H9 (cell line): ENCODE results near the gene DCAF6. TPM values are rescaled to one million over a fixed set of nuclear protein-coding genes. Genes with fewer than 3 reads are reported as not detected.

Experiments
- DNase-seq: peaks from one replicate; pipeline ENCODE4 v3.0.0-alpha.2; 2017
- H2AFZ ChIP-seq: one replicate; pipeline ENCODE4 v1.6.1; 2013; ENCODE audit warnings: mild to moderate bottlenecking, low read length, control low read depth, moderate library complexity
- H2AK5ac ChIP-seq: 2 replicates; pipeline ENCODE4 v1.6.1; 2013; ENCODE audit warnings: low read length, control low read depth, mixed read lengths; ENCODE audit not compliant: insufficient read length
- H2BK120ac ChIP-seq: one replicate; pipeline ENCODE4 v1.6.1; 2013; ENCODE audit warnings: low read depth, mild to moderate bottlenecking, low read length, control low read depth, inconsistent platforms; ENCODE audit not compliant: poor library complexity, severe bottlenecking
- H2BK12ac ChIP-seq: 2 replicates; pipeline ENCODE4 v1.6.1; 2013; ENCODE audit warnings: low read length, control low read depth, mixed read lengths, low read depth; ENCODE audit not compliant: insufficient read length
- H2BK15ac ChIP-seq: 2 replicates; pipeline ENCODE4 v1.6.1; 2013; ENCODE audit warnings: low read depth, low read length, control low read depth
- H2BK20ac ChIP-seq: one replicate; pipeline ENCODE4 v1.6.1; 2013; ENCODE audit warnings: low read depth, mild to moderate bottlenecking, low read length, control low read depth, inconsistent platforms; ENCODE audit not compliant: poor library complexity, severe bottlenecking
- H2BK5ac ChIP-seq: 2 replicates; pipeline ENCODE4 v1.6.1; 2013; ENCODE audit warnings: low read length, control low read depth, mixed read lengths; ENCODE audit not compliant: insufficient read length
- H3K14ac ChIP-seq: 2 replicates; pipeline ENCODE4 v1.6.1; 2013; ENCODE audit warnings: low read length, control low read depth; ENCODE audit not compliant: insufficient read depth
- H3K18ac ChIP-seq: 2 replicates; pipeline ENCODE4 v1.6.1; 2013; ENCODE audit warnings: low read depth, mild to moderate bottlenecking, mixed read lengths, low read length, control low read depth; ENCODE audit not compliant: insufficient read length
- H3K23ac ChIP-seq: 2 replicates; pipeline ENCODE4 v1.6.1; 2013; ENCODE audit warnings: low read length, control low read depth, mixed read lengths, low read depth; ENCODE audit not compliant: insufficient read length
- H3K23me2 ChIP-seq: 2 replicates; pipeline ENCODE4 v1.6.1; 2013; ENCODE audit warnings: low read depth, mild to moderate bottlenecking, mixed read lengths, low read length, control low read depth; ENCODE audit not compliant: insufficient read length, poor library complexity, severe bottlenecking
- H3K27ac ChIP-seq: 2 replicates; pipeline ENCODE4 v1.5.1; 2013; ENCODE audit warnings: low read length, control low read depth, mixed read lengths, low read depth; ENCODE audit not compliant: insufficient read length
- H3K27me3 ChIP-seq: 2 replicates; pipeline ENCODE4 v1.6.1; 2013; ENCODE audit warnings: low read length, control low read depth, inconsistent platforms; ENCODE audit not compliant: insufficient read depth
- H3K4ac ChIP-seq: 2 replicates; pipeline ENCODE4 v1.6.1; 2013; ENCODE audit warnings: low read depth, mild to moderate bottlenecking, control low read depth, inconsistent platforms, low read length, moderate library complexity
- H3K4me1 ChIP-seq: 2 replicates; pipeline ENCODE4 v1.6.1; 2013; ENCODE audit warnings: low read length, control low read depth, inconsistent platforms; ENCODE audit not compliant: insufficient read depth
- H3K4me2 ChIP-seq: 2 replicates; pipeline ENCODE4 v1.6.1; 2013; ENCODE audit warnings: low read length, control low read depth, mixed read lengths; ENCODE audit not compliant: insufficient read length, insufficient read depth
- H3K56ac ChIP-seq: 2 replicates; pipeline ENCODE4 v1.6.1; 2013; ENCODE audit warnings: low read depth, mild to moderate bottlenecking, mixed read lengths, low read length, control low read depth; ENCODE audit not compliant: insufficient read length
- H3K79me1 ChIP-seq: 2 replicates; pipeline ENCODE4 v1.6.1; 2013; ENCODE audit warnings: low read depth, mild to moderate bottlenecking, moderate library complexity, low read length, control low read depth, inconsistent platforms; ENCODE audit not compliant: insufficient read depth, poor library complexity, severe bottlenecking
- H3K79me2 ChIP-seq: 2 replicates; pipeline ENCODE4 v1.6.1; 2013; ENCODE audit warnings: low read length, control low read depth, inconsistent platforms; ENCODE audit not compliant: insufficient read depth
- H3K9ac ChIP-seq: 2 replicates; pipeline ENCODE4 v1.6.1; 2013; ENCODE audit warnings: low read length, control low read depth, mixed read lengths; ENCODE audit not compliant: insufficient read length; ENCODE audit errors: extremely low read depth
- H3K9me3 ChIP-seq: one replicate; pipeline ENCODE4 v1.6.1; 2013; ENCODE audit warnings: low read depth, low read length, inconsistent platforms; ENCODE audit not compliant: control insufficient read depth
- H3T11ph ChIP-seq: one replicate; pipeline ENCODE4 v1.6.1; 2013; ENCODE audit warnings: mild to moderate bottlenecking, low read length, control low read depth, inconsistent platforms
- H4K20me1 ChIP-seq: one replicate; pipeline ENCODE4 v1.6.1; 2013; ENCODE audit not compliant: control insufficient read depth, insufficient read length, insufficient read depth
- H4K5ac ChIP-seq: 2 replicates; pipeline ENCODE4 v1.6.1; 2013; ENCODE audit warnings: low read depth, mild to moderate bottlenecking, mixed read lengths, low read length, control low read depth; ENCODE audit not compliant: insufficient read length
- H4K8ac ChIP-seq: replicated peaks from 2 replicates; pipeline ENCODE4 v1.6.1; 2013; ENCODE audit warnings: low read length, control low read depth, mixed read lengths, low read depth; ENCODE audit not compliant: insufficient read length
- H4K91ac ChIP-seq: 2 replicates; pipeline ENCODE4 v1.6.1; 2013; ENCODE audit warnings: low read depth, mild to moderate bottlenecking, moderate library complexity, mixed read lengths, low read length, control low read depth; ENCODE audit not compliant: insufficient read length
- H3K27ac Mint-ChIP-seq, 3 experiments: 2 replicates in 2 of 3; 3 replicates in 1 of 3; pipeline ENCODE4 v1.8.0; 2020 to 2021; ENCODE audit warnings: mixed read lengths in 3 of 3, mild to moderate bottlenecking in 1 of 3, moderate library complexity in 1 of 3
- H3K27me3 Mint-ChIP-seq: 2 replicates; pipeline ENCODE4 v1.8.0; 2021; ENCODE audit warnings: low read depth, mild to moderate bottlenecking, moderate library complexity, mixed read lengths
- H3K36me3 Mint-ChIP-seq, 3 experiments: 2 replicates in 2 of 3; 3 replicates in 1 of 3; pipeline ENCODE4 v1.8.0; 2020 to 2021; ENCODE audit warnings: low read depth in 3 of 3, mixed read lengths in 3 of 3; ENCODE audit not compliant: insufficient read depth in 1 of 3
- H3K4me1 Mint-ChIP-seq, 2 experiments: 2 replicates each; pipeline ENCODE4 v1.8.0; 2020; ENCODE audit warnings: mixed read lengths in 2 of 2
- H3K4me3 Mint-ChIP-seq, 2 experiments: 2 replicates in 1 of 2; 3 replicates in 1 of 2; pipeline ENCODE4 v1.8.0; 2020 to 2021; ENCODE audit warnings: mild to moderate bottlenecking in 2 of 2, mixed read lengths in 2 of 2, moderate library complexity in 1 of 2
- H3K9me3 Mint-ChIP-seq, 2 experiments: 2 replicates in 1 of 2; 3 replicates in 1 of 2; pipeline ENCODE4 v1.8.0; 2020; ENCODE audit warnings: mild to moderate bottlenecking in 2 of 2, mixed read lengths in 2 of 2, moderate library complexity in 1 of 2
- WGBS: extraction: QIAGEN DNeasy Blood & Tissue Kit; methylation state at CpG from one replicate; pipeline ENCODE4 v1.1.7; 2013; ENCODE audit warnings: missing lambda C conversion rate, low lambda C conversion rate, mixed read lengths; ENCODE audit not compliant: insufficient read length; ENCODE audit errors: extremely low coverage; 5-methylcytosine and 5-hydroxymethylcytosine counted together
- total RNA-seq: library from RNA; stranded (reverse); gene quantifications from 2 replicates; pipeline ENCODE4 v1.2.1, GENCODE V29; 2021
- TF ChIP-seq, protein P1 (sequence below): fragments of 200-600 bp; sonication (generic); conservative IDR thresholded peaks from 3 replicates; pipeline ENCODE4 v1.8.0; 2021; ENCODE audit warnings: antibody characterized with exemption, mild to moderate bottlenecking

Gene DCAF6
- total RNA-seq, 1 experiment from 2014 or later, result 16.0 TPM

DNA sequence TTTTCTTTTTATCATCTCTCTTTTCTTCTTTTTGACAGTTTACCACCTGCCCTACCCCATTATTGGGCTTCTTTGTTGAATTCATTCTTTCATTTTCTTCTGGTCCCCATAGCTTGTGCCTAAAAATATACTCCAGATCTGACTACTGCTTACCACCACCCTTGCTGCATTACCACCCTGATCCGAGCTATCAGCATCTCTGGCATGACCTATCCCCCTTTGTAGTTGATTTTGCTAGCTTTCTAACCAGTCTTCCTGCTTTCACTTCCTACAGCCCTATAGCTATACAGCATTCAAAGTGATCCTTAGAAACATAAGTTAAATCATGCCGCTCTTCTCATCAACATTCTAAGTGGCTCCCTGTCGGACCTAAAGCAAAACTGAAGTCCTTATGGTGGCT, 59.8 kb downstream of the DCAF6 start:
- Histone ChIP-seq H3K79me2 (no peaks in the 10 kb centered on the region), H2AK5ac (no peak overlapping the region), H3K27me3 (no peaks in the 10 kb centered on the region), H2BK12ac (no peak overlapping the region), H4K20me1 (no peaks in the 10 kb centered on the region), H2AFZ (no peak overlapping the region), H3K14ac (no peak overlapping the region), H3K18ac (no peak overlapping the region), H3K9me3 (no peaks in the 10 kb centered on the region), H3T11ph (no peak overlapping the region), H3K23me2 (no peaks in the 10 kb centered on the region), H3K4me1 (peaks cover 2% of the 10 kb centered on the region; the same call in 1 of the 2 replicates), H2BK5ac (no peak overlapping the region), H2BK20ac (no peak overlapping the region), H3K9ac (no peak overlapping the region), H2BK120ac (no peak overlapping the region), H2BK15ac (no peak overlapping the region), H3K4ac (no peak overlapping the region), H3K4me2 (no peak overlapping the region), H3K27ac (no peak overlapping the region), H3K23ac (no peak overlapping the region), H4K91ac (no peak overlapping the region), H4K5ac (no peak overlapping the region), H3K56ac (no peak overlapping the region), H3K79me1 (no peaks in the 10 kb centered on the region), H4K8ac (no peak overlapping the region)
- WGBS, result no CpG with 5 or more reads among the region's 3 CpGs
- Mint-ChIP-seq H3K27me3 (no peaks in the 10 kb centered on the region), H3K36me3 (peaks cover 2 to 25% (median 17%) of the 10 kb centered on the region in 3 experiments; a peak in 5 of 7 replicates), H3K4me3 (no peak overlapping the region), H3K9me3 (no peaks in the 10 kb centered on the region), H3K27ac (peak overlapping the region in 2 of 3 experiments; percentile 7 to 25; a peak in 2 of 7 replicates), H3K4me1 (peaks cover 6 to 11% of the 10 kb centered on the region in 2 experiments)
- DNase-seq, result no peak
- TF ChIP-seq, protein P1, sequence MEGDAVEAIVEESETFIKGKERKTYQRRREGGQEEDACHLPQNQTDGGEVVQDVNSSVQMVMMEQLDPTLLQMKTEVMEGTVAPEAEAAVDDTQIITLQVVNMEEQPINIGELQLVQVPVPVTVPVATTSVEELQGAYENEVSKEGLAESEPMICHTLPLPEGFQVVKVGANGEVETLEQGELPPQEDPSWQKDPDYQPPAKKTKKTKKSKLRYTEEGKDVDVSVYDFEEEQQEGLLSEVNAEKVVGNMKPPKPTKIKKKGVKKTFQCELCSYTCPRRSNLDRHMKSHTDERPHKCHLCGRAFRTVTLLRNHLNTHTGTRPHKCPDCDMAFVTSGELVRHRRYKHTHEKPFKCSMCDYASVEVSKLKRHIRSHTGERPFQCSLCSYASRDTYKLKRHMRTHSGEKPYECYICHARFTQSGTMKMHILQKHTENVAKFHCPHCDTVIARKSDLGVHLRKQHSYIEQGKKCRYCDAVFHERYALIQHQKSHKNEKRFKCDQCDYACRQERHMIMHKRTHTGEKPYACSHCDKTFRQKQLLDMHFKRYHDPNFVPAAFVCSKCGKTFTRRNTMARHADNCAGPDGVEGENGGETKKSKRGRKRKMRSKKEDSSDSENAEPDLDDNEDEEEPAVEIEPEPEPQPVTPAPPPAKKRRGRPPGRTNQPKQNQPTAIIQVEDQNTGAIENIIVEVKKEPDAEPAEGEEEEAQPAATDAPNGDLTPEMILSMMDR, result no peak
